ENCODE measurements around the gene MMP23B.

MMP23B gene

GRCh38 chr1:1618396-1619068 is 13.4 kb upstream of the MMP23B start:
- no peak for DNase-seq (ENCODE audit: low read depth in 2 of 3, low spot score in 1 of 3)

DNA sequence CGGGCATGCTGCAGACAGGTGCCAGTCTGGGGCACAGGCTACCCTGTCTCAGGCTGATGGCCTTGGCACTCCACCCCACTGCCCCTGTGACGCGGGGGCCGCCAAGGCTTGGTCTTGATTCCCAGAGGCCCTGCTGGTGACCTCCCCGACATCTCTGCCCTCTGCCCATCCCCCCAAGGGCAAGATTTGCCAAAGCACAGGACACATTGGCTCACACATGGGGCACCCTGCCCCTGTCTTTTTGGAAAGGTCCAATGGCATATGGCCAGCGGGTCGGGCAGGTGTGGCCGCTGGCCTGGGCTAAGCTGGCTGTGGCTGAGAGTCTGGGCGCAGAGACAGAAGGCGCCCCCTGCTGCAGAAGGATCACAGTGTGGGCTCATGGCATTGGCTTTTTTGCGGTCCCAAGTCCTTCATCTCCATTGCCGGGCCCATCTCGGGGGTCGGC is 12.0 kb upstream of the MMP23B start:
- DNase-seq (ENCODE audit: low read depth in 2 of 3, low spot score in 1 of 3) = no peak

- no peak for DNase-seq (ENCODE audit: low read depth in 2 of 3, low spot score in 1 of 3)
Measured at GRCh38 chr1:1620433-1621139, 11.4 kb upstream of the MMP23B start.

DNA sequence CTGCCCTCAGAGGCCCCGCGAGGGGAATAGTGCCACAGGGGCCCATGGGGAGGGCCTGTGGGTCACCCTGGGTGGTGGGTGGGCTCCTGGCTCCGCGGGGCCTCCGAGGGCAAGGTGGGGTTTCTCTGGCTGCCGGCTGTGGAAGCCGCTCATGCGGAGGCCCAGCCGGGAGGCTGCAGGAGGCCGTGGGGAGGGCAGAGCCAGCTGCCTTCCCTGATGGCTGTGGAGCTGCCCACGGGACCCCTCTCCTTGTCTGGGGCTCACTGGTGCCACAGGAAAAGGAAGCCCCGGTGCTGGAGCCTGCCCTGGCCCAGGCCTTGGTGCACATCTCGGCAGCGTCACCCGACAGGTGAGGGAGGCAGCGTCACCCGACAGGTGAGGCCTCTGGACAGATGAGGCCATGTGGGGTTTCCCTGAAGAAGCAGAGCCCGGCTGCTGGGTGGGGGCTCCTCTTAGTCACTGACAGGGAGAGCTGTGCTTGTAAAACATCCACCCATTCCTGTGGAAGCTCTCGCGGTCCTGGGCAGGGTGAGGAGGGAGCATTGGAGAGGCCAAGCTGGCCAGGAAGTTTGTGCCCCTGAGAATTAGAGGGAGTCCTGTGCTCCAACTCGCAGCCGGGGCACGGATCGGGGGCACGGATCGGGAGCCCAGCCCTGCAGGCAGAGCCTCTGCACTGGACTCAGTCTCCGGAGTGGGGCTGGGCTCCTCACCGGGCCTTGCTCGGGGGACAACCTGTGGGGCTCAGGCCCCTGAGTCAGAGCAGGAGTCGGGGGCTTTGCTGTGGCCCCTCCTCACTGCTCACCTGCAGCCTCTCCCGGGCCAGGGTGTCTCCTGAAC is 10.6 kb upstream of the MMP23B start:
- no peak for DNase-seq (ENCODE audit: low read depth in 2 of 3, low spot score in 1 of 3)

GRCh38 chr1:1622010-1622787 is 9.8 kb upstream of the MMP23B start:
- DNase-seq (ENCODE audit: low read depth in 2 of 3, low spot score in 1 of 3) = no peak

- no peak for DNase-seq (ENCODE audit: low read depth in 2 of 3, low spot score in 1 of 3)
Measured at GRCh38 chr1:1622788-1623094, 9.2 kb upstream of the MMP23B start.

DNA sequence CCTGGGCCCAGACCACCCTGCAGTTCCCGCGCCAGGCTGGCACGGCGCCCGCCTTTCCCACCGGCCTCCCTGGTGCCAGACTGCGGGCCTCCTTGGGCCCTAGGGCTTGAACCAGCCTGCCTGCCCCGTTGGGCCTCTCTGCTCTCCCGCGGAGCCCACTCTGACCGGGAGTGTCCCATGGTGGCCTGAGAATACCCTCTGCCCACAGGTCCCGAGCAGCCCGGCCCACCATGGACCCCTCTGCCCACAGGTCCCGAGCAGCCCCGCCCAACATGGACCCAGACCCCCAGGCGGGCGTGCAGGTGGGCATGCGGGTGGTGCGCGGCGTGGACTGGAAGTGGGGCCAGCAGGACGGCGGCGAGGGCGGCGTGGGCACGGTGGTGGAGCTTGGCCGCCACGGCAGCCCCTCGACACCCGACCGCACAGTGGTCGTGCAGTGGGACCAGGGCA is 8.8 kb upstream of the MMP23B start:
- DNase-seq (ENCODE audit: low read depth in 2 of 3, low spot score in 1 of 3) = no peak

GRCh38 chr1:1623631-1624442 is 8.1 kb upstream of the MMP23B start:
- no peak for DNase-seq (ENCODE audit: low read depth in 2 of 3, low spot score in 1 of 3)

DNA sequence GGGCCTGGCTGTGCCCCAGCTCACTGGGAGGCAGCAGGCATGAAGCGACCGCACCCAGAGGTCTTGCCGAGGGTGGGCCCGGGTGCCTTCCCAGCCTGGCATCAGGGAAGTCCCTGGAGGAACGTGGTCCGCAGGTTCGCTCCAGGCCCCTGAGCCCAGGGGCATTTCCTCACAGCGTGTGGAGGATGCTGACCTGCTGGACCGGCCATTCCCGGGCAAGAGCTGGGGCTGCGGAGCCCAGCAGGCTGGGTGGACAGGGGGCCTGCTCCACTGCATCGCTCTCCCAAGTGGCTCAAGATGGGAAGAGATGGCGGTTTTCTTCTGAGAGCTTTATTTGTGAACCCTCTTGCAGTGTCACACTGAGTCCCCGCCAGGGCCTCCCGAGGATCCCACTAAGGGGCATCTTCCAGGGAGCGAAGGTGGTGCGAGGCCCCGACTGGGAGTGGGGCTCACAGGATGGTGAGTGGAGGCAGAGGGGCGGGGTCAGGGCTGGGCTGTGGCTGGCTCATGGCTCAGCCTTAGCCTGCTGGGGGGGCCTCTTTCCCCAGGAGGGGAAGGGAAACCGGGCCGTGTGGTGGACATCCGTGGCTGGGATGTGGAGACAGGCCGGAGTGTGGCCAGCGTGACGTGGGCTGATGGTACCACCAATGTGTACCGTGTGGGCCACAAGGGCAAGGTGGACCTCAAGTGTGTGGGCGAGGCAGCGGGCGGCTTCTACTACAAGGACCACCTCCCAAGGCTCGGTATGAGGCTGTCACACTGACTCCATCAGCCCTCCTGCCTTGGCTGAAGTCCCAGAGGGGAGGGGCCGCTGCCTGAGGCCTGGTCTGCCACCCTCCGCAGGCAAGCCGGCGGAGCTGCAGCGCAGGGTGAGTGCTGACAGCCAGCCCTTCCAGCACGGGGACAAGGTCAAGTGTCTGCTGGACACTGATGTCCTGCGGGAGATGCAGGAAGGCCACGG is 7.2 kb upstream of the MMP23B start:
- no peak for DNase-seq (ENCODE audit: low read depth in 2 of 3, low spot score in 1 of 3)

DNA sequence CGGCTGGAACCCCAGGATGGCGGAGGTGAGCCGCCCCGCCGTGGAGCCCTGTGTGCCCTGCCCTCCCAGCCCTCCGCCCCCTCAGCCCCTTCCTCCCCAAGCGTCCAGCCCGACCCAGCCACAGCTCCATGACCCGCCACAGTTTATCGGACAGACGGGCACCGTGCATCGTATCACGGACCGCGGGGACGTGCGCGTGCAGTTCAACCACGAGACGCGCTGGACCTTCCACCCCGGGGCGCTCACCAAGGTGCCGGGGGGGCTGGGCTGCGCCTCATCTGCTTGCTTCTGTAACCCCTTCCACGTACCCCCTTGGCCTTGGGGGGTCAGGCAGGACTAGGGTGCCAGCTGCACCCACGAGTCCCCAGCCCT is 6.6 kb upstream of the MMP23B start:
- no peak for DNase-seq (ENCODE audit: low read depth in 2 of 3, low spot score in 1 of 3)

- DNase-seq (ENCODE audit: low read depth in 2 of 3, low spot score in 1 of 3) = no peak
Measured at GRCh38 chr1:1625824-1626206, 6.2 kb upstream of the MMP23B start.

GRCh38 chr1:1626207-1627141 is 5.5 kb upstream of the MMP23B start:
- no peak for DNase-seq (ENCODE audit: low read depth in 2 of 3, low spot score in 1 of 3)

- DNase-seq (ENCODE audit: low read depth in 2 of 3, low spot score in 1 of 3) = no peak
Measured at GRCh38 chr1:1627261-1627828, 4.6 kb upstream of the MMP23B start.

GRCh38 chr1:1627829-1628753 is 3.9 kb upstream of the MMP23B start:
- DNase-seq (ENCODE audit: low read depth in 2 of 3, low spot score in 1 of 3) = no peak

GRCh38 chr1:1628754-1629429 is 3.1 kb upstream of the MMP23B start:
- DNase-seq (ENCODE audit: low read depth in 2 of 3, low spot score in 1 of 3) = no peak

DNA sequence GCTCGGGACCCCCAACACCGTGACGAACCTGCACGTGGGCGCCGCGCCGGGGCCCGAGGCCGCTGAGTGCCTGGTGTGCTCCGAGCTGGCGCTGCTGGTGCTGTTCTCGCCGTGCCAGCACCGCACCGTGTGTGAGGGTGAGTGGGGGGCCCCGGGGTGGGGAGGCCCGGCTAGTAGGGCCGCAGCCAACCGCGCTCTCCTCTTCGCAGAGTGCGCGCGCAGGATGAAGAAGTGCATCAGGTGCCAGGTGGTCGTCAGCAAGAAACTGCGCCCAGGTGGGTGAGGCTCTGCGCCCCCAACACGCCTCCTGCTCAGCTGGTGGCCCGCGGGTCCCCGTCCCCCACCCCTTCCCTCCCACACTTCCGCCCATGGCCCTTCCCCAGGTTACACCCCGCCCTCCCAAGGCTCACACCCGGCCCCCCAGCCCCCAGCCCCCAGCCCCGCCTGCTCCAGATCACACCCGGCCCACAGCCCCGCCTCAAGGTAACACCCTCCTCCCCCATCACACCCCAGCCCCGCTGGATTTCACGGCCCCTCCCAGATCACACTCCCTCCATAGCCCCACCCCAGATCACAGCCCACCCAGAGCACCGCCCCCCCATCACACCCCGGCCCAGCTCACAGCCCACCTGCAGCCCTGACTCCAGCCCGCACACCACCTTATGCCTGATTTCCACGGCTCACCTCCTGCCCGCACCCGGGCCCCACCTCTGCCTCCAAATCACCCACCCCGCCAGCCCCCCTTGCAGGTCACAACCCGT is 2.4 kb upstream of the MMP23B start:
- peak in 2 of 3 donors; percentile 29 to 33 for DNase-seq (ENCODE audit: low read depth in 2 of 3, low spot score in 1 of 3)
